ENCODE measurements around the gene NOS1. TPM values are rescaled to one million over a fixed set of nuclear protein-coding genes. Genes with fewer than 3 reads are reported as not detected.

The NOS1 gene
- 3.5 TPM for total RNA-seq
- long read RNA-seq, partial matches to known transcripts: 1 of 10 reads
- long read RNA-seq, other reads (novel, unspliced or antisense): 9 of 10 reads

DNA sequence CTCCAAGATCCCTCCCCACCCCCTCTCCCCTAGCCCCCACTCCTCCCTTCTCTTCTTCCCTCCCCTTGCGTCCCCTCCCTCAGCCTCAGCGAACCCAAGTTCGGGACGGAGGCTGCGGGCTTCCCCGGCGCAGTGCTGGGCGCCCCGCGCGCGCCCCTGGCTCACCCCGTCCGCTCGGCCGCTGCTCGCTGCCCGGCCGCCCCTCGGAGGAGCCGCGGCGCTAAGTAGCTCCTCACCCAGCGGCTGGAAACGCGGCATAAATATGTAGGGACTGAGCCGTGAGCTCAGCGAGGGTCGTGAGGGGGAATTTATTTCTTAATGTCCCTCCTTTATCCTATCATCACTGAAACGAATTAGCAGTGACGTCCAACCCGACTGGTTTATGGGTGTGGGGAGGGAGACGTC is at the start of gene NOS1:
NOS1 (minus strand) TSS at position 280 of the 405 bp plus-strand sequence. CDS start 30,557 bp downstream, outside the sequence.
- H3K4me1 ChIP-seq: no peaks in the 10 kb centered on the region
- TF ChIP-seq, protein P1, sequence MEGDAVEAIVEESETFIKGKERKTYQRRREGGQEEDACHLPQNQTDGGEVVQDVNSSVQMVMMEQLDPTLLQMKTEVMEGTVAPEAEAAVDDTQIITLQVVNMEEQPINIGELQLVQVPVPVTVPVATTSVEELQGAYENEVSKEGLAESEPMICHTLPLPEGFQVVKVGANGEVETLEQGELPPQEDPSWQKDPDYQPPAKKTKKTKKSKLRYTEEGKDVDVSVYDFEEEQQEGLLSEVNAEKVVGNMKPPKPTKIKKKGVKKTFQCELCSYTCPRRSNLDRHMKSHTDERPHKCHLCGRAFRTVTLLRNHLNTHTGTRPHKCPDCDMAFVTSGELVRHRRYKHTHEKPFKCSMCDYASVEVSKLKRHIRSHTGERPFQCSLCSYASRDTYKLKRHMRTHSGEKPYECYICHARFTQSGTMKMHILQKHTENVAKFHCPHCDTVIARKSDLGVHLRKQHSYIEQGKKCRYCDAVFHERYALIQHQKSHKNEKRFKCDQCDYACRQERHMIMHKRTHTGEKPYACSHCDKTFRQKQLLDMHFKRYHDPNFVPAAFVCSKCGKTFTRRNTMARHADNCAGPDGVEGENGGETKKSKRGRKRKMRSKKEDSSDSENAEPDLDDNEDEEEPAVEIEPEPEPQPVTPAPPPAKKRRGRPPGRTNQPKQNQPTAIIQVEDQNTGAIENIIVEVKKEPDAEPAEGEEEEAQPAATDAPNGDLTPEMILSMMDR (IDR thresholded peaks at IDR 0.05): no peak
- intact Hi-C loops (cut with DNase I): no loop called here
- H3K27ac ChIP-seq: no peak within 1 kb of the TSS
- H3K4me3 ChIP-seq: peak within 1 kb of the TSS; percentile 40
- peaks cover 67% of the 10 kb centered on the region for H3K27me3 ChIP-seq (ENCODE audit: low read depth)
- no peak for DNase-seq
- H3K9me3 ChIP-seq: no peaks in the 10 kb centered on the region
- H3K36me3 ChIP-seq: no peaks in the 10 kb centered on the region
- no peak for ATAC-seq

- ATAC-seq: no peak
- H3K4me3 ChIP-seq: no peak overlapping the region
- intact Hi-C loops (cut with DNase I): no loop called here
These were observed 47.9 kb upstream of the NOS1 start for GRCh38 chr12:117409286-117409685.

GRCh38 chr12:117408161-117408791 is 46.9 kb upstream of the NOS1 start:
- no peak overlapping the region for H3K4me3 ChIP-seq
- H3K27ac ChIP-seq: peak overlapping the region; percentile 46
- TF ChIP-seq, protein P1 (IDR thresholded peaks at IDR 0.05): no peak
- peaks cover 5% of the 10 kb centered on the region for H3K9me3 ChIP-seq
- H3K4me1 ChIP-seq: peaks cover 18% of the 10 kb centered on the region
- DNase-seq (peak; percentile 58), ATAC-seq (peak; percentile 84 to 93)
- H3K36me3 ChIP-seq: no peaks in the 10 kb centered on the region
- no peaks in the 10 kb centered on the region for H3K27me3 ChIP-seq (ENCODE audit: low read depth)
- intact Hi-C loops (cut with DNase I): no loop called here

More at GRCh38 chr12:117409286-117409685, 47.9 kb upstream of the NOS1 start:
- H3K27ac ChIP-seq: no peak overlapping the region
- peaks cover 18% of the 10 kb centered on the region for H3K4me1 ChIP-seq
- TF ChIP-seq, protein P1 (IDR thresholded peaks at IDR 0.05): no peak
- H3K27me3 ChIP-seq (ENCODE audit: low read depth): no peaks in the 10 kb centered on the region
- H3K9me3 ChIP-seq: no peaks in the 10 kb centered on the region
- H3K36me3 ChIP-seq: no peaks in the 10 kb centered on the region
- no peak for DNase-seq

GRCh38 chr12:117404940-117405339 is 43.5 kb upstream of the NOS1 start:
- intact Hi-C loops (cut with DNase I): no loop called here
- no peak for ATAC-seq

DNA sequence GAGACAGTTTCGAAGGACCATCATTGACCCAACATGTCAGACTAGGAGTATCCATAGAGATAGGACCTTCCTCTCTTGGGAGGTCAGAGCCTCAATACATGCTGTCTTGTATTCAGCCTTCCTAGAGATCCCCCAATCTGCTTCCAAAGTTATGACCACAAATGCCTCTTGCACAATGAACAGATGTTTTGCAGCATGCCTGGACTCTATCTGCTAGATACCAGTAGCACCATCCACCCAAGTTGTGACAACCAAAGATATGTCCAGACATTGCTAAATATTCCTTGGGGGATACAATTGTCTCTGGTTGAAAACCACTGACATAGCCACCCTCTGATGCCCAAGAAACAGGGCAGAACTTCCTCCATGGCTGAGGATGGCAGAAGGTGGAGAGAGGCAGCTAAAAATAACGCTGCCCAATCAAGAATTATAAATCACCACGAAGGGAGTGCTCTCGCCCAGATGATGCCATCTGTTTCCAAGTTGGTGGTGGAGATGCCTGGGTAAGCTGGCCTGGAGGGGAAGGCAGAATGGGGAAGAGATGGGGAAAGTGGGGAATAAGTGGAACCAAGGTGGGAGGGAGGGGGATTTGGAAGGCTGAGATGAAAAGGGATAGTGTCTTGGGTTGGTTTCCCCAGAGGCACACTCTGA is 42.9 kb upstream of the NOS1 start:
- no peak for DNase-seq
- ATAC-seq: no peak
- intact Hi-C loops (cut with DNase I): no loop called here
- Histone ChIP-seq H3K27ac (no peak overlapping the region), H3K27me3 (ENCODE audit: low read depth) (no peaks in the 10 kb centered on the region), H3K9me3 (peaks cover 5% of the 10 kb centered on the region), H3K4me1 (peaks cover 14% of the 10 kb centered on the region), H3K36me3 (no peaks in the 10 kb centered on the region), H3K4me3 (no peak overlapping the region)
- TF ChIP-seq, protein P1 (IDR thresholded peaks at IDR 0.05): no peak

More at GRCh38 chr12:117404940-117405339, 43.5 kb upstream of the NOS1 start:
- Histone ChIP-seq H3K27ac (no peak overlapping the region), H3K27me3 (ENCODE audit: low read depth) (no peaks in the 10 kb centered on the region), H3K9me3 (peaks cover 5% of the 10 kb centered on the region), H3K36me3 (no peaks in the 10 kb centered on the region), H3K4me3 (no peak overlapping the region), H3K4me1 (peaks cover 18% of the 10 kb centered on the region)
- DNase-seq: no peak
- TF ChIP-seq, protein P1 (IDR thresholded peaks at IDR 0.05): no peak

Measured in lower lobe of right lung (tissue), 2 donors.